ENCODE data around the gene CCDC8. TPM values are rescaled to one million over a fixed set of nuclear protein-coding genes. Genes with fewer than 3 reads are reported as not detected.
"Not testable (repeated sequence)": the region's sequence is repeated elsewhere in the genome, so short reads cannot be mapped to it uniquely, and the experiment has no call there.

CCDC8 gene
- total RNA-seq, 1 donor from 2014 or later, result not detected

- intact Hi-C loops (cut with micrococcal nuclease), result no loop called here
These were observed 8.5 kb downstream of the CCDC8 start for GRCh38 chr19:46404753-46405468.

DNA sequence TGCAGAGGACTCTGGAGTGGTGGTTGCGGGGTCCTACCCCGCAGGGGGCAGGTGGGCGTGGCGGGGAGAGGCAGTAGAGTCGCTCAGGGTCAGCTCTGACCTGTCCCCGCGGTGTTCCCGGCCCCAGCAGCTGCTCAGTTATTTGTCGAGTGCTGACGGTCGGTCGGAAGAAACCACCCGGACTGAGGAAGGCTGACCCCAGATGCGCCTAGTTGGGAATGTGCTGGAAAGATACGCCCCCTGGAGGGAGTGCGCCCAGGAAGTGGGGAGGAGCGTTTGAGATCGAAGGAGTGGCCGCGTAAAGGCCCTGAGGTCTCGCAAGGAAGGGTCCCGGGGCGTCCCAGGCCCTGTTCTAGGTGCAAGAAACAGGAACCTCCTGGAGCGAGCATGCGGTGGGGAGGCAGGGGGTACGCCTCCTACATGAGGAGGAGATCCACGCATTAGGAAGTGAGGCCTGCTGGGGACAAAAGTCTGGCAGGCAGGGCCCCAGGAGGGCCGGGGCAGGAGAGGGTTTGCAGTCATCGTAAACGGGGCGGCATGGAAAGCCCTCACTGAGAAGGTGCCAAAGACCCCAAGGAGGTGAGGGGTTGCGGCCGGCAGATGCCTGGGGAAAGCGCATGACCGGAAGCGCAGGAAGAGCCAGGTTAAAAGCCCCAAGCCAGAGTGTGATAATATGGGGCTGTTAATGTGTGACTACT is 9.2 kb downstream of the CCDC8 start:
- intact Hi-C loops (cut with micrococcal nuclease), result no loop called here

GRCh38 chr19:46402725-46403124 is 10.6 kb downstream of the CCDC8 start:
- intact Hi-C loops (cut with micrococcal nuclease), result loop anchor here (1.0 kb wide), 2 partner anchors 86 to 111 kb away; no protein-coding TSS in a partner anchor

- intact Hi-C loops (cut with micrococcal nuclease), result not testable (repeated sequence)
These were observed 15.4 kb downstream of the CCDC8 start for GRCh38 chr19:46397801-46398479.

- intact Hi-C loops (cut with micrococcal nuclease), result loop anchor here (2.0 kb wide), 1 partner anchor 48 kb away; the partner anchor contains the start of gene PPP5C
These were observed 19.0 kb downstream of the CCDC8 start for GRCh38 chr19:46394402-46394797.

- intact Hi-C loops (cut with micrococcal nuclease), result loop anchor here (2.0 kb wide), 1 partner anchor 47 kb away; the partner anchor contains the start of gene PPP5C
These were observed 19.6 kb downstream of the CCDC8 start for GRCh38 chr19:46393456-46394401.

GRCh38 chr19:46392837-46393236 is 20.5 kb downstream of the CCDC8 start:
- intact Hi-C loops (cut with micrococcal nuclease), result no loop called here

- intact Hi-C loops (cut with micrococcal nuclease), result no loop called here
These were observed 21.0 kb downstream of the CCDC8 start for GRCh38 chr19:46392252-46392801.

DNA sequence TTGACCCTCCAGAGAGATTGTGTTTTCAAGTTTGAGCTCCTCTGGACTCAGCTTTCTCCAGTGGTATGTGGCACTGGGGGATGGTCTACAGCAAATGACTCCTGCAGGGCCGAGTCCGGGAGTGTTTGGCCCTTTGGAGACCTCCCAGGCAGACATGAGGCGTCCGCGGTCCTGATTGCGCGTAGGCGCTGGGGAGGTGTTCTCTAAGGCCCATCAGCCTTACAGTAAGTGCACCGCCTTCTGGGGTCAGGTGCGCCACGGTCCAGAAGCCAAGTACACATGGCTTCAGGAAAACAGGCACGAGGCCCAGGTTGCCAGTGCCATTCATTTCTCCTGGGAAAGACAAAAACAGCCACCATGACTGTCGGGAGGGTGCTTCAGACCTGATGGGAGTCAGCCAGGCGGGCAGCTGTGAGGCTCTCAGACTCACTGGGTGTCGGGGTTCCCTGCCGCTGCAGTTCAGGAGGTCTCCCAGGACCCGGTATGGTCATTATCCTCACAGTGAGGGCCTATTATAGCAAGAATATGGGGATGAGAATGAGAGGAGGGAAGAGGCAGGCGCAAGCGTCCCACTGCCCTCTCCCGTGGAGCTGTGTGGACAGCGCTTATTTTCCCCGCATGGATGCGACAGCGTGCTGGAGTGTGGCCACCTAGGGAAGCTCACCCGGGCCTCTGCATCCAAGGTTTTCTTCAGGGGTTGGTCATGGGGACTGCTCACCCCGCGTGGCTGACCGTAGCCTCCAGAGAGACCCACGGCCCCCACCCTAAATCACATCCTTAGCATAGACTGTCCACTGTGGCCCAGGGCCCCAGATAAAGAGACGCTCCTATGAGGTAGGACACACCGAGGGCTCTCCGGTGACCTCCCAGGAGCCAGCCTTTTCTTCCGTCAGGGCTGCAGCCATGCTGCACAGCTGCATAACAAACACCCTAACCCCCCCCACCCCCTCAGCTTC is 21.8 kb downstream of the CCDC8 start:
- intact Hi-C loops (cut with micrococcal nuclease), result no loop called here

DNA sequence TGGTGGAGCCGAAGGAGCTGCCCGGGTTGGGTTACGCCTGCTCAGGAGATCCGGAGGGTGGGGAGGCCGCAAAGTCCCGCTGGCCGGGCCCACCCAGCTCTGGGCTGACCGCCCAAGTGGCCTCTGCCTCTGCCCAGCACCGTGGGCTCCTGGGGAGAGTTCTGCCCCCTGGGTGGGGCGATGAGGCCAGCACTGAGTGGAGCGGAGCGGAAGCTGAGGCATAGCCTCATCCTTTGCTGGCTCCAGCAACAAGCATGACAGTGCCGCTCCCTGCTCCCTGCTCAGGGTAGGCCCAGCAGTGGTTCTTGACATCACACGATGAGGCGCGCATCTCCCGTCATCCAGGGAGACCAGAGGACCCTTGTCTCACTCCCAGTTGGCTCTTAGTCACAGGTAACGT is 22.5 kb downstream of the CCDC8 start:
- intact Hi-C loops (cut with micrococcal nuclease), result no loop called here

GRCh38 chr19:46390121-46390858 is 23.1 kb downstream of the CCDC8 start:
- intact Hi-C loops (cut with micrococcal nuclease), result no loop called here

DNA sequence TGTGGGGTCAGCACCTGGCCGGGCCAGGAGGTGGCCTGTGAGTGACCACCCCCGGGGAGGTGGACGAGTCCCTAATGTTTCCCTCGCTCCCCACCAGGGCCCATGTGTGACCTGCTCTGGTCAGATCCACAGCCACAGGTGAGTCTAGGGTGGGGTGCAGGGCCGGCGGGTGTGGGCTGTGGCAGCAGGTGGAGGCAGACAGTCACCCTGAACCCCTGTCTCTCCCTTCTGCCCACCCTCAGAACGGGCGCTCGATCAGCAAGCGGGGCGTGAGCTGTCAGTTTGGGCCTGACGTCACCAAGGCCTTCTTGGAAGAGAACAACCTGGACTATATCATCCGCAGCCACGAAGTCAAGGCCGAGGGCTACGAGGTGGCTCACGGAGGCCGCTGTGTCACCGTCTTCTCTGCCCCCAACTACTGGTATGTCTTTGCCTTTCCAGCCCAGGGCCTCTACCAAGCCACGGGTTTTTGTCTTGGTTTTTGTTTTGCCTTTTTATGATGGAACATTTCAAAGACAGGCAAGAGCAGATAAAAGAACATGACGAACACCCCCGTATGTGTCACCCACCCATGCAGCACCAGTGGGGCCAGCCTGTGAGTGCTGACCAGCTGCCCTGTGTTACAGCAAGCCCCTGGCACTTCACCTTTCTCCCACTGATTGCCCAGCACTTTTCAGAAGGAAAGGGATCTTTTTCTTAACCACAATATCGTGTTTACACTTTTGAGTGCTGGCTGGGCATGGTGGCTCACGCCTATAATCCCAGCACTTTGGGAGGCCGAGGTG is 24.9 kb downstream of the CCDC8 start:
- intact Hi-C loops (cut with micrococcal nuclease), result no loop called here

GRCh38 chr19:46387713-46388130 is 25.6 kb downstream of the CCDC8 start:
- intact Hi-C loops (cut with micrococcal nuclease), result no loop called here

- intact Hi-C loops (cut with micrococcal nuclease), result no loop called here
These were observed 26.2 kb downstream of the CCDC8 start for GRCh38 chr19:46386996-46387712.

DNA sequence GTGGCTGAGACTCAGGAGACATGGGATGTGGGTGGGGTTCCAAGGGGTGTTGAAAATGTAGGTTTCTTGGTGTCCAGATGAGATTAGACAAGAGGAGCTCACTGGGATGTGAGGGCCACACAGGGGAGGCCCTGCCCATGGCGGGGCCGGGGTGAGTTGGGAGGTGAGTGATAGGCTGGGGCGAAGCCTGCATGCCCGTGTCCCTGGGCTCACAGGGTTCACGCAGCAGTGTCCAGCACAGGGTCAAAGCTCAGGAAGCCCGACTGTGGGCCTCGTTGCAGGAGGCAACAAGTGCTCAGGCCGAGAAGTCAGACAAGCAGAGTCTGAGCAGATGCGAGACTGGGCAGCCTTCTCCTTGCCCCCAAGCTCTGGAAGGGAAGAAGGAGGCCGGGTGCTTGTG is 27.2 kb downstream of the CCDC8 start:
- intact Hi-C loops (cut with micrococcal nuclease), result no loop called here

DNA sequence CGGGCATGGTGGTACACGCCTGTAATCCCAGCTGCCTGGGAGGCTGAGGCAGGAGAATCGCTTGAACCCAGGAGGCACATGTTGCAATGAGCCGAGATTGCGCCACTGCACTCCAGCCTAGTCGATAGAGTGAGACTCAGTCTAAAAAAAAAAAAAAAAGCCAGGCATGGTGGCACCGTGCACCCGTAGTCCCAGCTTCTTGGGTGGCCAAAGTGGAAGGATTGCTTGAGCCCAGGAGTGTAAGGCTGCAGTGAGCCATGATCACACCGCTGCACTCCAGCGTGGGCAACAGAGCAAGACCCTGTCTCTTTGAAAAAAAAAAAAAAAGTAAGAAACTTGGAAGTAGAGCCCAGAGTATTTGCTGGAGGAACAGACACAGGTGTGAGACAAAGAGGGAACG is 27.7 kb downstream of the CCDC8 start:
- intact Hi-C loops (cut with micrococcal nuclease), result no loop called here

GRCh38 chr19:46384396-46384795 is 29.0 kb downstream of the CCDC8 start:
- intact Hi-C loops (cut with micrococcal nuclease), result no loop called here
